SIG-M5 treated with dmso at 0.1 percent for 504 hours (cell line): ENCODE measurements around the gene DYNLRB2.

Experiments
- DNase-seq: peaks from one replicate; lab custom pipeline; 2025; ENCODE audit not compliant: unreplicated experiment; lab: John Stamatoyannopoulos, UW

DYNLRB2 gene

GRCh38 chr16:80540516-80541305 is at the start of gene DYNLRB2:
DYNLRB2 (plus strand) TSS chr16:80540993; CDS start chr16:80541077, 84 bp downstream.
- peak; percentile 84 for DNase-seq

GRCh38 chr16:80500116-80500859 is 40.5 kb upstream of the DYNLRB2 start:
- DNase-seq = peak; percentile 11

GRCh38 chr16:80500961-80501525 is 39.8 kb upstream of the DYNLRB2 start:
- DNase-seq = no peak

- no peak for DNase-seq
Observed at GRCh38 chr16:80503107-80503506, 37.7 kb upstream of the DYNLRB2 start.

GRCh38 chr16:80507538-80507937 is 33.3 kb upstream of the DYNLRB2 start:
- DNase-seq = no peak

GRCh38 chr16:80509872-80510271 is 30.9 kb upstream of the DYNLRB2 start:
- DNase-seq = no peak

- no peak for DNase-seq
Observed at GRCh38 chr16:80511824-80512592, 28.8 kb upstream of the DYNLRB2 start.

GRCh38 chr16:80512593-80512853 is 28.3 kb upstream of the DYNLRB2 start:
- DNase-seq = no peak

GRCh38 chr16:80515374-80515773 is 25.4 kb upstream of the DYNLRB2 start:
- no peak for DNase-seq

- DNase-seq = no peak
Observed at GRCh38 chr16:80517846-80518245, 22.9 kb upstream of the DYNLRB2 start.

- DNase-seq = no peak
Observed at GRCh38 chr16:80518436-80518835, 22.4 kb upstream of the DYNLRB2 start.

GRCh38 chr16:80519189-80519588 is 21.6 kb upstream of the DYNLRB2 start:
- DNase-seq = no peak

- DNase-seq = no peak
Observed at GRCh38 chr16:80525420-80525819, 15.4 kb upstream of the DYNLRB2 start.

- peak; percentile 68 for DNase-seq
Observed at GRCh38 chr16:80526418-80527061, 14.3 kb upstream of the DYNLRB2 start.

- DNase-seq = peak; percentile 30
Observed at GRCh38 chr16:80527297-80527696, 13.5 kb upstream of the DYNLRB2 start.

GRCh38 chr16:80530479-80530878 is 10.3 kb upstream of the DYNLRB2 start:
- no peak for DNase-seq

- DNase-seq = no peak
Observed at GRCh38 chr16:80536238-80536637, 4.6 kb upstream of the DYNLRB2 start.

- DNase-seq = no peak
Observed at GRCh38 chr16:80541306-80541694, 507 bp downstream of the DYNLRB2 start.

GRCh38 chr16:80543162-80543561 is 2.4 kb downstream of the DYNLRB2 start:
- no peak for DNase-seq

- DNase-seq = no peak
Observed at GRCh38 chr16:80544326-80544725, 3.5 kb downstream of the DYNLRB2 start.

- no peak for DNase-seq
Observed at GRCh38 chr16:80546249-80546648, 5.5 kb downstream of the DYNLRB2 start.
